ENCODE data around the gene STXBP6.
"Not testable (repeated sequence)": the region's sequence is repeated elsewhere in the genome, so short reads cannot be mapped to it uniquely, and the experiment has no call there.

The STXBP6 gene

DNA sequence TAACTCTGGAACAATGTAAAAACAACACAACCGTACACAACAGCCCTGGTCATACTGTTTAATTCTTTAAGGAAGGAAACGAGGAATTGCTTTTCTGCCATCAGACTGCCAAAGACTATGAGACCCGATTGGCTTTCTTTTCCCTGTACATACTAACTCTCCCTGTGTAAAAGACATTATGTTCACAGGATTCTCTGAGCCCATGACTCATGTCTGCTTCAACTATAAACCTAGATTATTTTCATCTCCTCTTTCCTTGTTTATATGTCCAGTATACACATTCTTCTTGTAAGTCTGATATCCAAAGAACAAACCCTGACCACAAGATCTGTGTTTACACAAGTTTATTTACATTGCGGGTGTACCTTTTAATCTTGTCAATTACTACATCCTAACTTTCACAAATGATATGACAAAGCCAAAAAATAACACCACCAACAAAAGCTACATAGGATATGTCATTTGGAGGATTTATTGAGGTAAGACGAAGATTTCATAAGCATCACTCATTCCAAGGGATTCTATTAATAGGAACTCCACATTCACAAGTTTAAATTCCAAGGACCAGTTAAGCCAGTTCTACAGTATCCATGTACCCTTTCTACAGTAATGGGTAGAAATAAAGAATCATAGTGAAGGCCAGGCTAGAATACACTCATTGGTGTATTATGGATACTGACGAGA lies 67.3 kb downstream of the STXBP6 start:
- peak; percentile 49 for DNase-seq

DNA sequence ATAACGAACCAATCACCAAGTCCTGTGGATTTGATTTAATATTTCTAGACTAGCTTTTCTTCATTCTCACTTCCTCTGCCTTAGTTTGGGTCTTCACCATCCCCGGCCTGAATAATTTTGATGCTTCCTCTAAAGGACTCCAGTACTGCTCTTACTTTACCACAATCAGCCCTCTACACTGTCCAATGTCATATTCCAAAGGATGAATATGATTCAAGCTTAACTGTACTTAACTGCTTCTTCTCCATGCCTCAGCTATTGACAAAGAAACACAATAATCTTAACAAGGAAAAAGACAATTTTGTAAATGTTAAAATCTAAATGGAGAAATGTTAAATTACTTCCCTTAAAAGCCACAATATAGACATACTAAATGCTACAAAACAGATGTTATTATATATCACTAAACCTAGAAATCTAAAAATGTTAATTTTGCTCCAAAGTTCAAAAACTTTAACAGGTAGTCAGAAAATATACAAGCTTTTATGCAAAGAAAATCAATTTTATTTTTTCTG lies 70.2 kb downstream of the STXBP6 start:
- no peak for DNase-seq

DNA sequence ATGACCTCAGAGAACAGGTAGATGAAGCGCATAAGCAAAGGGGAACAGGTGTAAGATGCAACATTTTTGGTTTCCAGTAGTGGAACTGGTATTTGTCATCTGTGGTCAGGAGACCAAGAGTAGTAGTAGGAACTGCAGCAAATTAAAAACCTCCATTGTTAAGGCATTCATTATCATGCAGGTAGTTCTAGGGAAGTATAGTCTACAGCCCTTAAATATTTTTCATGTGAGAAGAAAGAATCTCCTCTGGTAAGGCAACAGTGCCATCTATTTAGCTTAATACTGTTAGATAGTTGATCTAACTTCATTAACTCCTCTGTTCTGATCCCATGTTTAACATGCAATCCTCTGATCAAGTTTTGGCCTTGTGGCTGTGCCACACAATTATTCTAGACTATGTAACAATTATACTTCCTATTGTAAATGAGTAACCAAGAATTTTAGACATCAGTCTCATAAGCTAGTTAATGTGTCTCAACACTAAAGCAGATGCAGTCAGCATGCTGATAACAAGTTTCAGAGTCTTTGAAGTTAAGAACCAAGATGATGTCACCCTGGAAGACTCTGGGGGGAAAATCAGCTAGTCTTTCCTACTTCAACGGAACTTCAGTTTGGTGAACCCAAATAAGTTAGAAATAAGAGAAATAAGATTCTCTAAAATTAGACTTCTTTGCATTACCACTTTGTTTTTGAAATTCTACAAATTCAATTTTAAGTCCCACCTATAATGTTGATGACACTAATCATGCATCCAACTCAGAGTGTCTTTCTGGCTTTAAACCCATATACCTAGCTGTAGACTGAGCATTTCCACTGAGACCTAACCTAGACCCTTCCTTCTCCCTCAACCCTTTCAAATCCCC lies 70.9 kb downstream of the STXBP6 start:
- DNase-seq: no peak

DNA sequence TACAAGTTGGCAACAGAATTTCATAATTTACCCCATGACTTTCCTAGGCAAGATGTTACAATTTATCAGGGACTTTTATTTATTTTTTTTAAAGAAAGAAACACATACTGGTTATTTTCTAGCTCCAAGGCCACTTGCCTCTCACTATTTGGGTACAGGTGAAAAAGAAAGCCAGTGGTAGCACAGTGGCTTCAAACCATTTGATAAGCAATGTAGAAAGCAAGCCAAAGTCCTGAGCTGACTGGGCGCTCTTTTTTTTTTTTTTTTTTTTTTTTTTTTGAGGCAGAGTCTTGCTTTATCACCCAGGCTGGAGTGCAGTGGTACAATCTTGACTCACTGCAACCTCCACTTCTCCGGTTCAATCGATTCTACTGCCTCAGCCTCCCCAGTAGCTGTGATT lies 73.3 kb downstream of the STXBP6 start:
- DNase-seq: no peak

DNA sequence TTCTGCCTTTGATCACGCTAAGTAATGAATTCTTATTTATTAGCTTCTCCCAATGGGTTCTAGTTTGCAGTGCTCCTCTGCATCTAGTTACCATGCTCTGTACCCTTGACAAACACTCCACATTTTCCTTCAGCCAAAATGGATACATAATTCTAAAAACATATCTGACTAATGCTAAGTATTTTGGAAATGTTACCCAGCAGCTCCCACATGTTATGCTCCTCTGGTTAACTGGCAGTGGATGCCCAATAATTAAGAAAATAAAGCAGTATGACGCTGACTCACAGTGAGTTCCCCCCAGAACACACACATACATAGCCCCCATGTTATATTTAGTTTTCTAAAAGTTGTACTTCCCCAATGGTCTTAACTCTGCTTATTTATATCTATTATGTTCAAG lies 74.6 kb downstream of the STXBP6 start:
- DNase-seq: no peak

DNA sequence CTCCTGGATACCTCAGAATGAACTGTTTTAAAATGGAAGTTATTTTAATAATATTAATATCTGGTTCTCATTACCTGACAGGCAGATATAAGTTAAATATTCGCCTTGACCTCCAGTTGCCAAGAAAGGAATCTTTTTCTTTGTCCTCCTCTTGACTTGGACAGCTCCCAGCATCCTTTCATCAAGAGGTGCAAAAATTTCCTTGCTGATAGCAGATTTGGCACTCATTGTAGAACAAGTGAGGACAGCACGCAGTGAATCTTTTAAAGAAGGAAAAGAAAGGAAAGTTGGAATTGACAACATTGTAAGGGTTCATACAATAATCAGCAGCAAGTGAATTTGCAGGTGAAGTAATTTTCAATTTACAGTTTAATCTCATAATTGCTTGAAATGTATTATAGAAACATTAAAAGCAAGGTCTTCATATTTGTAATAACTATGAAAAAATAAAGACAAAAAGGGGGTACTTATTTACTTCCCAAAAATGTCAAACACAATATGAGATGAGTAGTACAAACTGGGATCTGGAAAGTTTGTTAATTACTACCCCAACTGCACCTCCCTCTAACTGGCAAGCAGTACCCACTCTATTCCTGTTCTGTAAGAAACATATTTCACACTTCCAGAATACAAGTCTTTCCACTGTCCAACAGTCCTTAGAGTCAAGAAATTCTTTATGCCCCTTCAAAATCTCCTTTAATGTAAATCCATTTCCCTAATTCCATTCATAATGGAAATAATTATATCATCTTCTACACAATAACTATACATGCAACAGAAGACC lies 75.2 kb downstream of the STXBP6 start:
- no peak for DNase-seq

DNA sequence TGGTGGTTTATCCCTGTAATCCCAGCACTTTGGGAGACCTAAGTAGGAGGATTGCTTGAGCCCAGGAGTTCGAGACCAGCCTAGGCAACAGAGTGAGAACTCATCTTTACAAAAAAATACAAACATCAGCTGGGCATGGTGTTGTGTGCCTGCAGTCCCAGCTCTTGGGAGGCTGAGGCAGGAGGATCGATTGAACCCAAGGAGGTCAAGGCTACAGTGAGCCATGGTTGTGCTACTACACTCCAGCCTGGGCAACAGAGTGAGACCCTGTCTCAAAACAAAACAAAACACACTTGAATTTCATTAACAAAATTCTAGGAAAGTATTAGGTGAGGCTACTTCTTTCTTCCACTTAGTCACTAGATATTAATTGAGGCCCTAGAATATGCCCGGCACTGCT lies 77.1 kb downstream of the STXBP6 start:
- DNase-seq: no peak

DNA sequence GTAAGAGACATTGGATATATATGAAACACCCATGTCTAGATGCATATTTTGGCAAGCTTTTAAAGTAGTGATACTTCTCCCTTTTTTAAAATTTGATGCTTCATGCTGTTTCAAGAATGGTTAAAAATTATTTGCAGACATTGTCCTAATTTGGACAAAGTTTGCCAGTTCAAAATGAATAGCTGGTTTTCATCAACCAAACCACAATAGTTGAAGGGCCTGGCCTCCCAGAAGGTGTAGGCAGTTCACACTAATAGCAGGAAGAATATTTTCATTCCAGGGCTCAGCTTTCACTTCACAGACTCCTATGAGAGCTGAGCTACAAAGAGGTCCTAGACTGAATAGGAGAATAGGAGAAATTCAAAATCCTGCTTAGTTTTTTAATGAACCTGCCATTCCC lies 78.7 kb downstream of the STXBP6 start:
- DNase-seq: no peak

GRCh38 chr14:24966579-24966964 lies 83.4 kb downstream of the STXBP6 start:
- no peak for DNase-seq

DNA sequence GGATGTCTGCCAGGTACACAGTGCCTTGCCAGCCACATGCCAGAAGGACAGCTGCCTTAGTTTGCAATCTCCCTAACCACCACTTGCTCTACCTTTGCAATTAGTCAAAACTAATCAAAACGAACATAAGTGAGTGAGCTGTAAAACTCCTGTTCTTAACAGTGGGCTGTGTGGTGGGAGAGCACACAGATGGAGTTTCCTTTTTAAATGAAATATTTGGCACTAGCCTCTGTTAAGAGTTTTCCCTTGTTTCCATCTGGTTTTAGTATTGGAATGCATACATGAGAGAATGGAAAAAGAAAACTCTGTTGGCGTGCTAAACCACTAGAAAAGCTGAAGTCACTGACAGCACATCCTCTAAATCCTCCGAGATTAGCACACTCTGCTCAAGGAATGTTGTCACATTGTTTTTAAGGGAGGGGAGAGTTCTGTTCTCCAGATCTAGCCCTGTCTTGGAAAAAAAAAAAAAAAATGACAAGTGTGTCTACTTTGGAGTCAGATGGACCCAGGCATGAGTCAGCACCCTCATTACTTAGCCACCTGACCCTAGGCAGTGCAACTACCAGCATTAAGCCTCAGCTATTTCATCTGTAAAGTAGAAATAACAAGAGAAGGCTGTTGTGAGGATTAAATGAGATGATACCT lies 83.9 kb downstream of the STXBP6 start:
- DNase-seq: peak; percentile 20

- no peak for DNase-seq
Observed at GRCh38 chr14:24965578-24965933, 84.4 kb downstream of the STXBP6 start.

DNA sequence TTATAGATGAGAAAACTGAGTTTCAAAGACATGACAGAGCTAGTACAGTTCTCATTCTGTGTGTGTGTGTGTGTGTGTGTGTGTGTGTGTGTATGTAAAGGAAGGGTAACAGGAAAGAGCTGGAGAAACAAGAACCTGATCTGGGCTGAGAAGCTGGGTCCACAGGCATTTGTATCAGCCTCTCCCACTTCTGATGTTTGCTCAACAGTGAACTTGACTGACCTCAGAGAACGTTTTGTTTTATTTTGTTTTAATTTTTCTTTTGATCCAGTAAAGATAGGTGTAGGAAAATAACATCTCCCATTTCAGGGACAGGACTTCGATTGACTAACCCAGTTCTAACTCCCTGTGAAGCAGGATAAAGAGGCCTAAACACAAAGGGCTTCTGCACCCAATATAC lies 85.4 kb downstream of the STXBP6 start:
- DNase-seq: no peak

DNA sequence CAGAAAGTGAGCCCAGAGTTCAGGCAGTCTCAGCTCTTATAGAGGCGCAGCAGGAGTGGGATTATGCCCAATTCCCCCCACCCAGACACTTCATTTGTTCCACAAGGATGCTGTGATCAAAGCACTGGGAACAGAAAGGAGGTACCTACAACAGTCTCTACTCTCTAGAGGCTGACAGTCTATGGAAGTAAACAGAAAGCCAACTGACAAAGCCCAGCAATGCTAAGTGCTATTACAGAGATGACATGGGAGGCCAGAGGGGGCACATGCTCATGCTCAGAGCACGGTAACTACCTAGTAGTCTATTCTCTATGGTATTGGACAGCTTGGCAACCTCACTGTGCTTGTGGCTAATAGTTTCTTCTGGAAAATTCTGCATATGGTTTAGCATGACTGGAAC lies 85.9 kb downstream of the STXBP6 start:
- DNase-seq: no peak

DNA sequence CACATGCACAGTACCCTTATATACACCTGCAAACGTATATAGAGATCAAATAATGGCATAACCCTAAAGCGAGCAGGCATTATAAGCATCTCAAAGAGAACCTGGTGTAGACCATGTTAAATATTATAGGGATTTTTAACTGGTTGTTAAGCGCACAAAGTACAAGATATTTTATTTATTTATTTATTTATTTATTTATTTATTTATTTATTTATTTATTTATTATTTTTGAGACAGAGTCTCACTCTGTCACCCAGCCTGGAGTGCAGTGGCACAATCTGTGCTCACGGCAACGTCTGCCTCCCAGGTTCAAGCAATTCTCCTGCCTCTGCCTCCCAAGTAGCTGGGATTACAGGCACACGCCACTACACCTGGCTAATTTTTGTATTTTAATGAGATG lies 87.8 kb downstream of the STXBP6 start:
- not testable (repeated sequence) for DNase-seq

GRCh38 chr14:24960816-24961215 lies 89.1 kb downstream of the STXBP6 start:
- DNase-seq: no peak

DNA sequence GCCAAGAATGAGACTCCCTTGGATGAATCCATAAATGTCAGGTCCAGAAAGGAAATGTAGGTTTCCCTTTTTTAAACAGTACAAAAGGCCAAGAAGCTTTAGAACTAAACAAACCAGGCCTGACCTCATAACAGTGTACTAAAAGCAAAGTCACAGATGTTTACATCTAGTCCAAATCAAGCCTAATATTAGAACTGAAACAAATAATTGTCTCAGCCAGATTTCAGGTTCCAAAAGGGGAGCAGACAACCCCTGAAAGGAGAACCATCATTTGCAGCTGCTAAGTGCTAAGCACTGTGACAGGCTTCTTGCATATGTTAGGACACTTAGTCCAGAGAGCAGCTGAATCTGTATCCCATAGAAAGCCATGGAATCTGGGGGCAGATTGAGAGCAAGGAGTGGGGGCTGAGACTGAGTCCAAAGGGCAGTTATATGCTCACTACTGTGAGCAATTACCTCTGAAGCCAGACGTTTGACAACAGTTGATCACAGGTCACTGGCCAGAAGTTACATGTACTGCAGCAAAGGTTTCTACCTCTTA lies 90.1 kb downstream of the STXBP6 start:
- peak; percentile 46 for DNase-seq

GRCh38 chr14:24958271-24958670 lies 91.7 kb downstream of the STXBP6 start:
- DNase-seq: no peak

GRCh38 chr14:24957814-24958213 lies 92.1 kb downstream of the STXBP6 start:
- DNase-seq: no peak

DNA sequence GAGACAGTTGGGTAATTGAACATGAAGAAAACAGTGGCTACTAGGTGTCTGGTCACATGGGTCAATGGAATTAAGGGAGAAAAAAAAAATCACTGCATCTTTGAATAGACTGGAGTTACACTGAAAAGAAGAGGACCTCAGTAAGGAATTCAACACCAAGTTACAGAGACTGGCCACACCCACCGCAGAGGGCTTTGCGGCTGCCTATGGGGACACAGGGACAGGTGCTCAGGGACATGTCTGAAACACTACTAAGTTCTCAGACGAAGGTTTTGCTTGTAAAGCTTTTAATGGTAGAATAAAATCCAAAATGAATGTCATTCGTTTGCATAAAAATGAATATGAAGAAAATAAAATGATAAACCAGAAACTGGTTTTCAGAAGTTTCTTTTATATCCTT lies 93.8 kb downstream of the STXBP6 start:
- DNase-seq: no peak

DNA sequence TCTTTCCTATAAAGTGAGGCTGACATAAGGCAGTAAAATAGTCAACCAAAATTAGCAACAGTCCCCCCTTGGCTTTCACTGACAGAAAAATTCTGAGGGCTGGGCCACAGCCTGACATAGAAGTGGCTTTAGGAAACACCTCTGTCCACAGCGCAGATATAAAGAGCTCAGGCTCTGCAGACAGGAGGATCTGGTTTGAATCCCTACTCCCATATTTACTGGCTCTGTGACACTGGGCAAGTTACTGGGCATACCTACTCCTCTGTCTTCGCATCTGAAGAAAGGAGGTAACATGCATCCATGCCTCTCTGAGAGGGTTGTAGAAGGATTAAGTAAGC lies 95.3 kb downstream of the STXBP6 start:
- no peak for DNase-seq

DNA sequence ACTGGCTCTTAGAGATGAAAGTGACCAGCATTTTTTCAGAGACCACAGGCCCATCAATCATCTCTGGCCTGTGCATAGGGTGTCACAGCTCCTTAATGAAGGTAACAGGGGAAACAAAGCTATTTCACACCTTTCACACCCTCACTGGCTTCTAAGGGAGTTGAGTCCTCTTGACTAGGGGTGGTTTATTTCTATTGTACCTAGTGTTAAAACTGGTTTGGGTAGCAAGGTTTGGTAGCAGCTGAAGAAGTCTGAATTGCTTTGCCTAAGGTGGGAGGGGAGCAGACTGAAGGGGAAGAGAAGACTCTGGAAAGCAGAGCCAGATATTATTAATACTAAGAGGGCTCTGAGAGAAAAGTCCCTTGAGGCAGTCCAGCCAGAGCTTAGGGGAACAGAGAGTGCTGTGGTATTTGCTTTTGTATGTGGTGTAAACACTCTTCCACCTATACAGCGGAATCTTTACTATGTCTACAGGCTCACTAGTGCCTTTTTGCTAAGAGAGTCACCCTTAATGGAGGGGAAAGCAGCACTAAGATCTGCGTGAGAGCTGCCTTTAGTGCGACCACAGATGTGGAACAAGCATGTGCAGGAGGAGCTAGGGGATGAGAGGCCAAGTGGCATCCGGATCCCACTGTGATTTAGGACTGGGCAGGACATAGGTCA lies 95.8 kb downstream of the STXBP6 start:
- no peak for DNase-seq

Measured in NCI-H69 (cell line).